GM21786 (cell line): ENCODE measurements around the gene JUP.

ENCODE experiments used
- ATAC-seq: cut with Tn5 transposase; IDR thresholded peaks from one replicate; pipeline ENCODE4 v1.9.1; 2021; ENCODE audit not compliant: unreplicated experiment

JUP gene

GRCh38 chr17:41810659-41811548, 24.4 kb upstream of the JUP start:
- ATAC-seq: no peak

GRCh38 chr17:41806685-41807445, 20.4 kb upstream of the JUP start:
- ATAC-seq: no peak

DNA sequence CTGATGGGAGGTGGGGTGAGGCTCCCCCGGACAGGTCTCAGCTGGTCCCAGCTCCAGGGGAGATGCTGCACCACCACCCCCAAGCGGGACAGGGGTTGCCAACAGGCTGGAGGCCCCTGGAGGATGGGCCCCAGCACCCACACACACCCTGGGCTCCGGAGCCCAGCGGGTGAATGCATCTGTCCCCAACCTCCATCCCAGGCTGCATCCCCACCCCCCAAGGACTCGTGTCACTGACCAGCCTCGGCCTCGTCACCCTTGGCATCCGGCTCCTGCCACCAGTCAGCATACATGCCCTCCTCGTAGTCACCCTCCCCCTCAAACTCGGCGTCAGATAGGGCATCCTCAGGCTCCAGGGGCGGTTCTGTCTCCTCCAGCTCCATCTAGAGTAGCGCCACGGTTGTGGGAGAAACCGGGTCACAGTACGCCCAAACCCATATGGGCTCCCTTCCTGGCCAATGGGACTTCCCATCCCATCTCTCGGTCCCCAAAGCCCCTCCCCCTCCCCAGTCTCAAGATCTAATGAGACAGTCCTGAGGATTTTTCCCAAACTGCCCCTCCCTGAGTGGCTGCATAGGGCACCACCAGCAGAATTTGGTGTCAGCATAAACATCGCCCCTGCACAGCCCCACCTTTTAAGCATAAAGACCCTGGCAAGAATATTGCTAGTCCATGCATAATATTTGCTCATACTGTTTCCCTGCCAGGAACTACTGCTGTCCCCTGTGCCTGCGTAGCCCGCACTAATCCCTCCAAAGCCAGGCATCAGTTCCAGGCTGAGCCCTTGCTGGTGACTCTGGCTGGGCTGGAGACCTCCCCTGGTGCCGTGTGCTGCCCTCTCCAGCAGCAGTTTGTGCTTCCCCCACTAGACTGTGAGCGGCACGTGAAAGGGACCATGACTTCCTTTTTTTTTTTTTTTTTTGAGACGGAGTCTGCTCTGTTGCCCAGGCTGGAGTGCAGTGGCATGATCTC, 16.8 kb upstream of the JUP start:
- ATAC-seq: no peak

GRCh38 chr17:41801374-41802271, 15.1 kb upstream of the JUP start:
- ATAC-seq: no peak

GRCh38 chr17:41800601-41801373, 14.3 kb upstream of the JUP start:
- ATAC-seq: no peak

- ATAC-seq: no peak
These were observed 12.9 kb upstream of the JUP start for GRCh38 chr17:41799366-41799765.

DNA sequence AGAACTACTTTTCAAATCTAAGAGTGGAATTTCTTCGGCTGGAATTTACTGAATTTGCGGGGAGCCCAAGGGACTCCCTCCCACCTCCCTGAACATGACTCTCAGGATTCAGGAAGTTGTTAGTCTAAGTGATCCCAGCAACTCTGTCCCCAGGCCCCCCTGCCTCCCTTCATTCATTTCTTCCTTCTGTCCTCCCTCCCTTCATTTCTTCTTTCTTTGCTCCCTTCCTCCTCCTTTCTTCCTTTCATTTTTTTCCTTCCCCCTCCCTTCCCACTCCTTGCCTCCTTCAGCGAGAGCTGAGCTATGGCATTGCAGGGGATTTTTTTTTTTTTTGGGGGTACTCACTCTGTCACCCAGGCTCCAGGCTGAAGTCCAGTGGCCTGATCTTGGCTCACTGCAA, 10.9 kb upstream of the JUP start:
- no peak for ATAC-seq

DNA sequence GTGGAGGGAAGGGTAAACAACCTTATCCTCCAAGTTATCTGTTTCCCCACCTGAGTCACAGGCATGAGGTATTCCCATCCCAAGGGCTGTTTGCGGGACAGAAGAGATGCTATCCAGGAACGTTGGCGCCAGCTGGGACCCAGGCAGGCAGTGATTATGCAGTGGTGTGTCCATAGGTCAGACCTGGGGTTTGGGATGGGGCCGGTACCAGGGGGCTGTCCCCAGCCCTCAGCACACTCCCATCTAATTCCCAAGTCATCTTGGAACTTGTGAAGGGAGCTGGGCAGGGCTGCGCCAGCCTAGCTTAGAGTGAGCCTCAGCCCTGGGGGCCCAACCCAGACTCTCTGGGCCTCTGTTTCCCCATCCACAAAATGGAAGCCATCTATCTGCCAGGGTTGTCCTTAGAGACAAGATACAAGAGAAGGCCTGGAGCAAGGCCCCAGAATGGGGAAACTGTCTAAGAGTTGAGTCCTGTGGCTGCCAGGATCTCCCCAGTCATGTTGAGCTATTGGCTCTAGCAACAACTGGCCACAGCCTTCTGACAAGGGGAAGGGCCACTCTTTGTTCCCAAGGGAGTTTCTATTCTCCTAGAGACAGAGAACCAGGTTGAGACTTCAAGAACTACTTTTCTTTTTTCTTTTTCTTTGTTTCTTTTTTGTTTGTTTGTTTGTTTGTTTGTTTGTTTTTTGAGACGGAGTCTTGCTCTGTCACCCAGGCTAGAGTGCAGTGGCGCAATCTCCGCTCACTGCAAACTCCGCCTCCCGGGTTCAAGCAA, 9.8 kb upstream of the JUP start:
- no peak for ATAC-seq

- no peak for ATAC-seq
These were observed 8.0 kb upstream of the JUP start for GRCh38 chr17:41794540-41794975.

- no peak for ATAC-seq
These were observed 7.5 kb upstream of the JUP start for GRCh38 chr17:41793784-41794539.

- ATAC-seq: no peak
These were observed 6.6 kb upstream of the JUP start for GRCh38 chr17:41792845-41793783.

DNA sequence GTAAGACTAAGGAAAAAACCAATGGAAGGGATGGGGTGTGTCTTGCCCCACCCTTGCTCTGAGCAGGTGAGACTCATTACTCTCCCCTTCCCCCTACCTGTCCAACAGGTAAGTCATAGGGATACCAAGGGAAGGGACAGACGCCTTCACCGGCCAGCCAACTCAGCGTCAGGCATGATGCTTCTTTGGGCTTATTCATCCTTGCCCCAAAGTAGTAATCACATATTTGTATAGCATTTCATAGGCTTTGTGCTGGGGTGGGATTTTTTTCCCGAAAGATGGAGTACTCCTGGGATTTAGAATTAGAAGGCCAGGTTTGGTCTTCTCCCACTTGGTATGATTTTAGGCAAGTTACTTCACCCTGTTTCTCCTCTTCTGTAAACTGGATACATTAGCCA, 509 bp upstream of the JUP start:
- ATAC-seq: no peak

DNA sequence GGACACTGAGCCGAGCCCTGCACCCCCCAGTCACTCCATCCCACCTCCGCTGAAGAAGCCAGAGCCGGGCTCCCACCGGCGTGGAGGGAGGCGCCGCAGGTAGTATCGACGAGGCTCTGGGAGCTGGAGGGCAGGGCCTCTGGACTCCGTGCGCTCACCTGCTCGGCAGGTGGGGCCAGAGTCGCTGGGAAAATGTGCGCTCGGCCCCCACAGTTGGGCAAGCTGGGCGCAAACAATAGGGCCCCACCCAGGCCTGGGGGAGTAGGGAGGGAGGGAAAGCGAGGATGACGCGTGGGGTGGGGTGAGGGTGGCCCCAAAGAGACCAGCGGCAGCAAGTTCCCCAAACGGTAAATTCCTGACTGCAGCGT, 668 bp downstream of the JUP start:
- no peak for ATAC-seq

DNA sequence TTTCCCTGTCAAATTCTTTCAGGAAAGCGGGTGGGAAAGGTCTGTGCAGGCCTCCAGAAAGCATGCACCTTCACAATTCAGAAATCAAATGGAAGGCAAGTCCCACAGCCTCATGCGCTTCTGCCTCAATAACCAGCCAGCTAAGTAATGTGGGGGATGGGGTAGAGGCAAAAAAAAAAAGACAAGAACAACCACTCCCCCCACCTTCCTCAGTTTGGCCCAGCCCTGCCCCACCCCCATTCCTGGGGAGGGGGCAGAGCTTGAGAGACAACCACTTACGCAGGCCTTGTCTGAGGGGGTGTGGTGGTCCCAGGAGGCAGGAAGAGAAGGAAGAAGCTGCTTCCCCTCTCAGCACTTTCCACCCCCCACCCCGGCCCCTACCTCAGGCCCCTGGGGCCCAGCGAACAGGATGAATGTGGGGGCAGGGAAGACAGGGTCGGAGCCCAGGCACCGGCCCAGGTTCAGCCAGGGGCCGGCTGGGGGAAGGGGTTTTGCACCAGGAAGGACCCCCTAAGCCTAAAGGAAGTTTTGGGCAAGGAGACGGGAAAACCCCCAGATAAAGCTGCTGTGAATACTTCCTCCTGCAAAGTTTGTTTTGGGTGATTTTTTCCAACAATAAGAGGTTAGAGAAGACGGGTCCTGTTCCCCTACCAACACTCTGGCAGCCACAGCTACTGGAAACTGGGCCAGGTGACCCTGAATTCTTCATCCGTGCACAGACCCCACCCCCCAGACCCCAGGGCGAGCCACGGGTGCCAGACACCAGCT, 1.2 kb downstream of the JUP start:
- no peak for ATAC-seq

DNA sequence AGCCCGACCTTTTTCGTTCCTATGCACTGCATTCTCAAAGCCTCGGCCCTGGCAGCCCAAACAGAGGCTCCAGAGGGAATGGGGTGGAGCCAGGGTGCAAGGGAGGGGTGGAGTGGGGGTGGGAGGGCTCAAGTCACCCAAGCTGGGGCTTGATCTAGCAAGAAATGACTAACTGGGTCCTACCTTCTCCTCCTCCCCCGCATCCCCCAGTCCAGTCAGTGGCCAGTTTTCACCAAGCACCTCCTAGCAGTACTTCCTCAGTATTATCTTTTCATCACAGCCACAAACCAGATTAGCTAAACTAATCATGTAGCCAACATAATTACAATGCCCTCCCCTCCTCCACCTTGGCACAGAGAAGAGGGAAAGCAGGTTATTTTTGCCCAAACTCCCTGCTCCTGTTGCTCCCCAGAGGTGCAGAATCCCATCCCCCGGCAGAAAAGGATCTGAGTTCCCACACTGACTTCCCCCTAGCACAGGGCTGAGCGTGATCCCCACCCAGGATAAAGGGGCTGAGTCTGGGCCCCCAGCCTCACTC, 2.2 kb downstream of the JUP start:
- ATAC-seq: no peak

DNA sequence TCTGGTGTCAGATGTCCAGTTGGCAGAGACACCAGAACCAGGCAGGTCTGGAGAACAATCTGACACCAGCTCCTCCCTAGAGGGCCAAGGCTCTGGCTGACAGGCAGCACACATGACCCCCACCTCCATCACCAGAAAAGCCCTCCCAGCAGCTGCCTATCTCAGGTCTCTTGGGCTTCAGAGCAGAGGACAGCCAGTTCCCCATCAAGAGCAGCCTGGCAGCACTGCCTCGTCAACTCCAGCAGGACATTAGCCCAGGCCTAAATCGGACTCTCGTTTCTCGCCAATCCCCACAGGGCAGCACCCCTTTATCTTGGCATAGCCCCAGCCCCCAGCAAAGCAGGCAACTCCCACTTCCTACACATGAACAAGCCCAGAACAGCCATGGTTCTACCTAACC, 4.4 kb downstream of the JUP start:
- no peak for ATAC-seq
